Thyroid gland (tissue), 4 donors: ENCODE results near the gene DYRK1A. TPM values are rescaled to one million over a fixed set of nuclear protein-coding genes. Genes with fewer than 3 reads are reported as not detected.

ENCODE experiments used
- DNase-seq, 2 donors: peaks; one replicate each; pipeline ENCODE4 v3.0.0-alpha.2; 2019
- H3K27ac ChIP-seq, 3 donors: fragments of 200-600 bp; sonication (generic); 1 replicate in 2 of 3; 2 replicates in 1 of 3; pipeline ENCODE4 v1.5.1; 2016 to 2019; ENCODE audit warnings: mild to moderate bottlenecking in 1 of 3, moderate library complexity in 1 of 3
- H3K27me3 ChIP-seq: fragments of 200-600 bp; sonication (generic); one replicate; pipeline ENCODE4 v1.5.1; 2019
- H3K36me3 ChIP-seq, 2 donors: fragments of 200-600 bp; sonication (generic); one replicate each; pipeline ENCODE4 v1.5.1; 2016 to 2019
- H3K4me1 ChIP-seq, 2 donors: fragments of 200-600 bp; sonication (generic); one replicate each; pipeline ENCODE4 v1.5.1; 2017 to 2019
- H3K4me3 ChIP-seq, 3 donors: fragments of 200-600 bp; sonication (generic); replicated peaks in 1 of 3; 1 replicate in 2 of 3; 2 replicates in 1 of 3; pipeline ENCODE4 v1.5.1; 2016; ENCODE audit warnings: mild to moderate bottlenecking in 1 of 3
- H3K9me3 ChIP-seq: fragments of 200-600 bp; sonication (generic); one replicate; pipeline ENCODE4 v1.5.1; 2017
- POLR2A ChIP-seq, 2 donors: fragments of 450-650 bp; IDR thresholded peaks; one replicate each; pipeline ENCODE4 v1.6.1; 2017; ENCODE audit warnings: antibody characterized with exemption in 2 of 2, mild to moderate bottlenecking in 2 of 2, moderate library complexity in 1 of 2
- WGBS, 2 donors: methylation state at CpG; one replicate each; pipeline ENCODE4 v1.1.5; 2017; 5-methylcytosine and 5-hydroxymethylcytosine counted together
- intact Hi-C: fragments of 100-400 bp; cut with DNase I; formaldehyde crosslinking; loops from one replicate; pipeline ENCODE4 v1.15.1; 2023
- total RNA-seq, 4 donors: library from RNA; depleted of rRNA; stranded (reverse); fragments of >200 nt; gene quantifications; one replicate each; pipeline ENCODE4 v1.2.3, GENCODE V29; 2016
- TF ChIP-seq, protein P1 (sequence below), 6 experiments: fragments of 200-600 bp in 3 of 6; fragments of 450-650 bp in 3 of 6; sonication (generic) in 3 of 6; IDR thresholded peaks; one replicate each; pipeline ENCODE4 v1.5.1; 2016 to 2019; ENCODE audit warnings: antibody characterized with exemption in 6 of 6, mild to moderate bottlenecking in 2 of 6, inconsistent platforms in 1 of 6, moderate library complexity in 1 of 6

Gene DYRK1A
- total RNA-seq, 4 donors from 2014 or later, result 104 to 299 (median 116) TPM

DNA sequence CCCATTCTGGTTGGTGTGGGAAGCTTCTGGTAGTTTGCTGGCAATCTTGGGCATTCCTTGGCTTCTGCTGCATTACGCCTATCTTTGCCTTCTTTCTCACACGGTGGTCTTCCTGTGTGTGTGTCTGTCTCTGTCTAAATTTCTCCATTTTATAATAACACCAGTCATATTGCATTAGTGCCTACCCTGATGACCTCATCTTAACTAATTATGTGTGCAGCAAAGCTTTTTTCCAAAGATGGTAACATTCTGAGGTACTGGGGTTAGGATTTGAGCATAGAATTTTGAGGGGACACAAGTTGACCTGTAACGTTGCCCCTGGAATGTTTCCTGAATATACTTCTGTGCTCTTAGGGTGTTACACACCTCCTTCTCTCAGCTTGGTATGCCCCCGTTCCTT lies 77.1 kb downstream of the DYRK1A start:
- 86 to 87% methylated on average over 4 of the region's 4 CpGs for WGBS, 2 donors
- H3K27ac ChIP-seq, result no peak overlapping the region
- no peaks in the 10 kb centered on the region for H3K9me3 ChIP-seq
- no peaks in the 10 kb centered on the region for H3K36me3 ChIP-seq
- no peak for DNase-seq
- intact Hi-C loops, result no loop called here
- no peaks in the 10 kb centered on the region for H3K27me3 ChIP-seq
- H3K4me3 ChIP-seq, result no peak overlapping the region
- H3K4me1 ChIP-seq, result peaks cover 10 to 28% of the 10 kb centered on the region in 2 donors
- TF ChIP-seq POLR2A (IDR thresholded peaks at IDR 0.05), result no peak
- TF ChIP-seq, protein P1, sequence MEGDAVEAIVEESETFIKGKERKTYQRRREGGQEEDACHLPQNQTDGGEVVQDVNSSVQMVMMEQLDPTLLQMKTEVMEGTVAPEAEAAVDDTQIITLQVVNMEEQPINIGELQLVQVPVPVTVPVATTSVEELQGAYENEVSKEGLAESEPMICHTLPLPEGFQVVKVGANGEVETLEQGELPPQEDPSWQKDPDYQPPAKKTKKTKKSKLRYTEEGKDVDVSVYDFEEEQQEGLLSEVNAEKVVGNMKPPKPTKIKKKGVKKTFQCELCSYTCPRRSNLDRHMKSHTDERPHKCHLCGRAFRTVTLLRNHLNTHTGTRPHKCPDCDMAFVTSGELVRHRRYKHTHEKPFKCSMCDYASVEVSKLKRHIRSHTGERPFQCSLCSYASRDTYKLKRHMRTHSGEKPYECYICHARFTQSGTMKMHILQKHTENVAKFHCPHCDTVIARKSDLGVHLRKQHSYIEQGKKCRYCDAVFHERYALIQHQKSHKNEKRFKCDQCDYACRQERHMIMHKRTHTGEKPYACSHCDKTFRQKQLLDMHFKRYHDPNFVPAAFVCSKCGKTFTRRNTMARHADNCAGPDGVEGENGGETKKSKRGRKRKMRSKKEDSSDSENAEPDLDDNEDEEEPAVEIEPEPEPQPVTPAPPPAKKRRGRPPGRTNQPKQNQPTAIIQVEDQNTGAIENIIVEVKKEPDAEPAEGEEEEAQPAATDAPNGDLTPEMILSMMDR (IDR thresholded peaks at IDR 0.05), result no peak

DNA sequence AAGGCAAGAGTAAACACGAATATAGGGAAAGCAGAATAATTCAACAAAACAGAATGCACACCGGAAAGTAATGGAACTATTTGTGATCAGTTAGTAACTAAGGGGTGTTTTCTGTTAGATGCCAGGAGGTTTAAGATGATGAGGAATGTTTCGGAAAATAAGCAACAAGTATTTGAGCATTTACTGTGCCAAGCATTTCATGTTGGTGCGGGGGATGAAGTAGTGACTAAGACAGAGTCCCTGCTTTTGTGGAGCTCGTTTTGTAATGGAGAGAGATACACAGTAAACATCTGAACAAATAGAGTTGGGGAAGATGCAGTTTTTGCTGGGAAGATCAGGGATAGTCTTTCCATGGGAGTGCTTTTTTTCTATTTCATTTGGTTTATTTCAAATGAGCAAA lies 78.7 kb downstream of the DYRK1A start:
- 75 to 77% methylated on average over 5 of the region's 5 CpGs for WGBS, 2 donors
- Histone ChIP-seq H3K27ac (no peak overlapping the region), H3K9me3 (no peaks in the 10 kb centered on the region), H3K36me3 (no peaks in the 10 kb centered on the region), H3K27me3 (no peaks in the 10 kb centered on the region), H3K4me3 (no peak overlapping the region), H3K4me1 (peaks cover 10 to 28% of the 10 kb centered on the region in 2 donors)
- TF ChIP-seq, protein P1 (IDR thresholded peaks at IDR 0.05), result no peak
- no peak for TF ChIP-seq POLR2A (IDR thresholded peaks at IDR 0.05)
- DNase-seq, result no peak
- intact Hi-C loops, result no loop called here

DNA sequence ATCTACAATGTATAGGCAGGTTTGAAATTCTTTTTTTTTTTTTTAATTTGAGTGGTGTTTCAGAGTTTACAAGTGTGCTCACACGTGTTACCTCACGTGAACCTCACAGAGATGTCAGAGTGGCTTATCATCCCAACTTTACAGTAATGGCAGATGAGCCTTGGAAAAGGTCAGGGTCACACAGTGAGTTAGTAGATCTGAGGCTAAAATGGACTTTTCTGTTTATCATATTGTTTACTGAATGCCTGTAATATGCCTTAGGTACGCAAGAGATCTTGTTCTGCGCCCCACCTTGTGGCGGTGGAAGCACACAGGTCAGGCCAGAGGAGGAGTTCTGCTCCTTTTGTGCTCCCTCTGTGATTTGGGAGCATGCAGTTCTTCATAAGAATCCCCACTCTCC lies 80.0 kb downstream of the DYRK1A start:
- intact Hi-C loops, result no loop called here
- no peaks in the 10 kb centered on the region for H3K9me3 ChIP-seq
- no peaks in the 10 kb centered on the region for H3K27me3 ChIP-seq
- 90 to 95% methylated on average over 5 of the region's 5 CpGs for WGBS, 2 donors
- no peak overlapping the region for H3K4me3 ChIP-seq
- no peak for DNase-seq
- no peaks in the 10 kb centered on the region for H3K36me3 ChIP-seq
- no peak overlapping the region for H3K27ac ChIP-seq
- TF ChIP-seq, protein P1 (IDR thresholded peaks at IDR 0.05), result no peak
- no peak for TF ChIP-seq POLR2A (IDR thresholded peaks at IDR 0.05)
- H3K4me1 ChIP-seq, result peaks cover 10 to 28% of the 10 kb centered on the region in 2 donors

DNA sequence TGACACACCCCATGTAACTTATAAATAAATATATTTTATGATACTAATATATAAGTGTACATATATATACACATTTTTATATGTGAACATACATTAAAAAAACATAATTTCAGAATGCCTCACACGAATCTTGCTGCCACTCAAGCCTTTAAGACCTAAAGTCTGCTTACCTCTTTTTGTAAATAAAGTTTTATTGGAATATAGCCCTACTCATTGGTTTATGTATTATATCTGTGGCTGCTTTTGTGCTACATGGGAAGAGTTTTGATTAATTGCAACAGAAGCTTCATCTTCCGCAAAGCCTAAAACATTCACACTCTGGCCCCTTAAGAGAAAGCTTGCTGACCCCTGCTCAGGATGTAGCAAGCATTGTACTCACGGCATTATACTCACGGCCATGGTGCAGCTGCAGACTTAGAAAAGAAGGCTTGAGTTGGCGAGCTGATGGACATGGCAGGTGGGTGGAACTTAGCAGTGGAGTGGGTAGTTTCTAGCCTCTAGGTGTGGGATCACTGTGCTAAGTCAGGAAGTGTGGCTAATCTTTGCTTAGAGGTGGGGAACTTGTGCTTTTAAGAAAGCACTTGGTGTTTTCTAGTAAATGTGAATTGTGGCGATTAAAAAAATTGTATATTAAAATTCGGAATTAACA lies 80.8 kb downstream of the DYRK1A start:
- Histone ChIP-seq H3K4me3 (no peak overlapping the region), H3K36me3 (no peaks in the 10 kb centered on the region), H3K27ac (no peak overlapping the region), H3K27me3 (no peaks in the 10 kb centered on the region), H3K9me3 (no peaks in the 10 kb centered on the region), H3K4me1 (peaks cover 17 to 33% of the 10 kb centered on the region in 2 donors)
- no peak for DNase-seq
- TF ChIP-seq POLR2A (IDR thresholded peaks at IDR 0.05), result no peak
- TF ChIP-seq, protein P1 (IDR thresholded peaks at IDR 0.05), result no peak
- intact Hi-C loops, result no loop called here
- 83 to 88% methylated on average over 7 of the region's 7 CpGs for WGBS, 2 donors

DNA sequence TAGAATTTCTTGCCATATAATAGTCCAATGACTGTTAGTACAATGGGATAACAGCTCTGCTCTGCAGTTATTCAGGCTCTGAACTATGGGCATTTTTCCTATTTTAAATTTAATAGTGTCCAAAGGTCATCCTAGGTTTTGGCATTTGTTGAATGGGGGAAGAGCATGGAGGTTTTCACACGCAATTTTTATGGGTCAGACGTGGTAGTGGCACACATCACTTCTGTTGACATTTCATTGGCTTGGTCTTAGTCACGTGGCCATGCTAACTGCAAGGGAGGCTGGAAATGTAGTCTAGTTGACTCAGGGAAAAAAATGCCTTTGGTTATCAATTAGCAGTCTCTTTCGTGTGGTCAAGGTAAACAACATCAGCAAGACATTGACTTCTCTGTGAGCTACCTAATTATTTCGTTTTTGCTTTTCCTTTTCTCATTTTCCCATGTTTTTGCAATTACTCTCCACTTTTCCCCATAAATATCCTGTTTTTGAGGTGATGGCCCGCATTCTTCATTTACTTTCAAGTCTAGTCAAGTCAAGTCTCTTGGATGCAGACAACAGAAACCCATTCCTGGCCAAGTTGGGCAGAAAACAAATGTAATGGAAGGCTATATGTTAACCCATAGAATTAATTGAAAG lies 82.8 kb downstream of the DYRK1A start:
- Histone ChIP-seq H3K4me3 (no peak overlapping the region), H3K27me3 (no peaks in the 10 kb centered on the region), H3K27ac (no peak overlapping the region), H3K4me1 (peaks cover 17 to 36% of the 10 kb centered on the region in 2 donors), H3K36me3 (no peaks in the 10 kb centered on the region), H3K9me3 (no peaks in the 10 kb centered on the region)
- TF ChIP-seq, protein P1 (IDR thresholded peaks at IDR 0.05), result no peak
- no peak for TF ChIP-seq POLR2A (IDR thresholded peaks at IDR 0.05)
- 92 to 94% methylated on average over 6 of the region's 6 CpGs for WGBS, 2 donors
- no peak for DNase-seq
- intact Hi-C loops, result no loop called here
